ENCODE data around the gene CDH4. TPM values are rescaled to one million over a fixed set of nuclear protein-coding genes. Genes with fewer than 3 reads are reported as not detected.

The CDH4 gene
- total RNA-seq, 2 donors from 2014 or later, result 0.29 to 0.45 TPM

DNA sequence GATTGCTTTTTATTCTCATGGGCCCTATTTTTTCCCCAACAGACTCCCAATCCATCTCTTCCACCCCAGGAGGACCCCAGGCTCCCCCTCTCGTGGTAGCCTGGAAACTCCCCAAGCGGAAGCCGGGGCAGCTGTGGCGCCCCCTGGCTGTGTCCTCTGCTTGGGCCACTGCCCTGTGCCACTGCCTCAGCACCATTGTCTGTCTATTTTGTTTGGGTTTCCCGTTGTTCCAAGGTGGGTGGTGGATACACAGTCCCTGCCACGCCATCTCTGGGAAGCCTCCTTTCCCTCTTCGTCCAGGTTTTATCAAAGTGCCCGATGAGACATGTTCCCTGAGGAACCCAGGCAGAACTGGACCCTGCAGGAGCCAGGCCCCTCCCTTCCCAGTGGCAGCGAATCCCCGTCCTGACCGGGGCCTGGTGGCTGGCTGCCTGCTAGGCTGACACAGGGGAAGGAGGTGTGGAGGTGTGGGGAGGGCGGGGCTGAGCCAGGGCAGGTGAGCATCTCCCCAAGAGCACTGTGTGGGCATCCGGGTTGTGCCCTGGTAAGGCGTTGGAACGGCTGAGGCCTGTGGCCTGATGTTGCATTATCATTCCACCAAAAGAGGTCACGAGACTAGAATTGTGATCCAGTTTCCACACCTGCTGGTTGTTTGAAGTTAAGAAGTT lies 228.2 kb downstream of the CDH4 start:
- H3K4me1 Mint-ChIP-seq, result no peaks in the 10 kb centered on the region
- no peaks in the 10 kb centered on the region for H3K36me3 Mint-ChIP-seq (ENCODE audit: low read depth)
- H3K27me3 Mint-ChIP-seq, result peaks cover 11% of the 10 kb centered on the region
- H3K4me3 Mint-ChIP-seq, result no peak overlapping the region
- ATAC-seq (replicated peaks), result no peak
- peaks cover 4% of the 10 kb centered on the region for H3K9me3 Mint-ChIP-seq
- H3K27ac Mint-ChIP-seq, result no peak overlapping the region

- no peak overlapping the region for H3K27ac Mint-ChIP-seq
- H3K27me3 Mint-ChIP-seq, result peaks cover 4% of the 10 kb centered on the region
- H3K9me3 Mint-ChIP-seq, result peaks cover 4% of the 10 kb centered on the region
- no peak for ATAC-seq (replicated peaks)
- H3K4me1 Mint-ChIP-seq, result no peaks in the 10 kb centered on the region
- no peaks in the 10 kb centered on the region for H3K36me3 Mint-ChIP-seq (ENCODE audit: low read depth)
- no peak overlapping the region for H3K4me3 Mint-ChIP-seq
Measured at GRCh38 chr20:61482056-61482887, 230.2 kb downstream of the CDH4 start.

DNA sequence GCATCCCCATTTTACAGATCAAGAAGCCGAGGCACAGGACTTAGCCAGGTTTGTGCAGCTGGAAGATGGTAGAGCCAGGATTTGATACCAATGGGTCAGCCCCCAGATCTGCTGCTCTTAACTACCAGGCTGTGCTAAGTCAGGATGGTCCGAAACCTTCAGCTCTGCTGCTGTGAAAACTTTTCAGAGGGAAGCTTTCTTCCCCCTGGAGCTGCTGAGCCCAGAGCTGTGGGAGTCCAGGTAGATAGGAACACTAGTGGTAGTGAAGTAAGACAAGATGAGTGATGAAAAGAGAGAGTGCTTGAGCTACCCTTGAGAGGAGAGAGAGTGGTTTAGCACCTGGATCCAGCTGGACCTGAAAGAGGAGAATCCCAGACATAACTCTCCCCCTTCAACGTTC lies 230.8 kb downstream of the CDH4 start:
- no peak overlapping the region for H3K27ac Mint-ChIP-seq

DNA sequence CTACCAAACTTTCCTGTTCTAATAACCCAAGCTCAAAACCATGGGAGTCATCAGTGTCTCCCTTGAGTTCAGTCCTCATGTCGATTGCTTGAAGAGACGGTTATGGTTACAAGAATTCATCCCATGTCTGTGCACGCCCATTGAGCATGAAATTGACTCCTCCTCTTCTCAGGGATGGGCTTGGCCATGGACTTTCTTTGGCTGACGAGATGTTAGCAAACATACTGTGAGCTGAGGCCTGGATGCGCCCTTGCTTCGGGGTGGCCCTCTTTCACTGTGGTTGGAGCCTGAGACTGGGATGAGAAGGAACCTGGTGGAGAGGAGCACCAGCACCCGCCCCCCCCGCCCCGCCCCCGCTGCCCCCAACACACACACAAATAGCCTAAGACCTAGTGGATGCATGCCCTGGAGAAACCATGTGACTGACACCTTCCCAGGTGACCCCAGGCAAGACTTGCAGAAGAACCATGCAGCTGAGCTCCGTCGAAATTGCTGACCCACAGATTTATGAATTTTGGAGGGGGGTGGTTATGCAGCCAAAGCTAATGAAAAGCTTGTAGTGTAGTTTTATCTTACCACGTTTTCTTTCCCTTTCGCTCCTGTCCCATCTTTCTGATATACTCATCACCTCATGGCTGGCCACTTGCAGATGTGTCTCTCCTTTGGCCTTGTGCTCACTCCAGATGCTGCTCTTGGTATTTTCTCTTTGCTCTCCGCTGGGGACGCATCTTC lies 231.4 kb downstream of the CDH4 start:
- no peaks in the 10 kb centered on the region for H3K36me3 Mint-ChIP-seq (ENCODE audit: low read depth)
- no peak overlapping the region for H3K27ac Mint-ChIP-seq
- ATAC-seq (replicated peaks), result no peak
- H3K27me3 Mint-ChIP-seq, result no peaks in the 10 kb centered on the region
- H3K4me1 Mint-ChIP-seq, result no peaks in the 10 kb centered on the region
- peaks cover 4% of the 10 kb centered on the region for H3K9me3 Mint-ChIP-seq
- no peak overlapping the region for H3K4me3 Mint-ChIP-seq

More for the DNA sequence above, 230.8 kb downstream of the CDH4 start:
- no peak overlapping the region for H3K4me3 Mint-ChIP-seq
- peaks cover under 1% of the 10 kb centered on the region for H3K27me3 Mint-ChIP-seq
- no peaks in the 10 kb centered on the region for H3K4me1 Mint-ChIP-seq
- ATAC-seq (replicated peaks), result no peak
- peaks cover 4% of the 10 kb centered on the region for H3K9me3 Mint-ChIP-seq
- H3K36me3 Mint-ChIP-seq (ENCODE audit: low read depth), result no peaks in the 10 kb centered on the region

DNA sequence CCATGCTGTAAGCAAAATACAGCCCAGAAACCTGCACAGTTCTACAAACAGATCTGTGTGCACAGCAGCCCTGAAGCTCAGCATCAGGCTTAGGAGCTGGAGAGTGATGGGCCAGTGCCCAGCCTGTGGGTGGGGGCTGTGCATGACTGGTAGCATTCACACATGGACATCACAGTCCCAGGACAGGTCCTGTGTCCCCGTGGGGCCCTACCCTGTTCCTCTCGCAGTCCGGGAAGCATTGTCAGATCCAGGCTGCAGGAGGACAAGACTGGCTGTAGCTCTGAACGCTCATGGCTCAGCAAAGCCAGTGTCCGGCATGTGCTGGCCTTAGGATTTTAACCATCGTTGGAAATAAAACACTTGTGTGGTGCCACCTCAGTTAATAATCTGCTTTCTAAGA lies 234.1 kb downstream of the CDH4 start:
- Mint-ChIP-seq H3K27ac (no peak overlapping the region), H3K36me3 (ENCODE audit: low read depth) (no peaks in the 10 kb centered on the region), H3K4me1 (no peaks in the 10 kb centered on the region), H3K27me3 (no peaks in the 10 kb centered on the region), H3K9me3 (no peaks in the 10 kb centered on the region), H3K4me3 (no peak overlapping the region)
- no peak for ATAC-seq (replicated peaks)

DNA sequence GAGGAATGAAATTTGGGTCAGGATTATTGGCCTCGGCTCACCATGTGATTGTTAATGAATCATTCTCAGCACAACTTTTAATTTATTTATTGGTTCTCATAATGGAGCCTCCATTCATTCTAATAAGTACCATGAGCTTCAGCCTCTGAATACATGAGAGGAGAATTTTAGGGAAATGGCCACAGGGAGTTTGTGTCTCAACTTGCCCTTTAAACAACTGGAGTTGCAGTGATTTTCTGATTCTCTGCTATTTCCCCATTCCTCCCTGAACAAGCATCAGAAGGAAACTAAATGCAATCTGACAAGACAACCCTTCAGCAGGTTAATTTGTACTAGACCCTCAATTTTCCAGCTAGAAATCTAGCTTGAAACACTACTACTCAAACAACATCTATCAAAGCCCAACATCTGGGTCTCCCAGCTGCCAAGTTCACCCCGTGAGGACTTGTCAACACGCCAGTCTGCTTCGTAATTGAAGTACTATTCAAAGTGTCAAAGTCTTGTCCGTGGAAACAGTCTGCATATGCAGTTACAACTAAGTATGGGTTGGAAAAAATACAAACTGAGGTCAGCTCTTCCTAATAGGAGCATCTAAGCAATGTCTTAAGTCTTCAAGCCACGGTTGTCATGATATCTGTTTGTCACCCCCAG lies 235.4 kb downstream of the CDH4 start:
- Mint-ChIP-seq H3K36me3 (ENCODE audit: low read depth) (no peaks in the 10 kb centered on the region), H3K4me1 (no peaks in the 10 kb centered on the region), H3K27ac (no peak overlapping the region), H3K9me3 (no peaks in the 10 kb centered on the region), H3K27me3 (no peaks in the 10 kb centered on the region), H3K4me3 (no peak overlapping the region)
- ATAC-seq (replicated peaks), result no peak

- Mint-ChIP-seq H3K9me3 (no peaks in the 10 kb centered on the region), H3K4me3 (no peak overlapping the region), H3K4me1 (no peaks in the 10 kb centered on the region), H3K27ac (no peak overlapping the region), H3K36me3 (ENCODE audit: low read depth) (no peaks in the 10 kb centered on the region), H3K27me3 (no peaks in the 10 kb centered on the region)
- ATAC-seq (replicated peaks), result no peak
Measured at GRCh38 chr20:61487997-61488371, 235.9 kb downstream of the CDH4 start.

- no peak overlapping the region for H3K4me3 Mint-ChIP-seq
- ATAC-seq (replicated peaks), result no peak
- no peaks in the 10 kb centered on the region for H3K36me3 Mint-ChIP-seq (ENCODE audit: low read depth)
- H3K27ac Mint-ChIP-seq, result no peak overlapping the region
- no peaks in the 10 kb centered on the region for H3K27me3 Mint-ChIP-seq
- H3K4me1 Mint-ChIP-seq, result no peaks in the 10 kb centered on the region
- no peaks in the 10 kb centered on the region for H3K9me3 Mint-ChIP-seq
Measured at GRCh38 chr20:61490721-61491120, 238.7 kb downstream of the CDH4 start.

- no peaks in the 10 kb centered on the region for H3K9me3 Mint-ChIP-seq
- peaks cover 5% of the 10 kb centered on the region for H3K27me3 Mint-ChIP-seq
- no peak overlapping the region for H3K4me3 Mint-ChIP-seq
- no peaks in the 10 kb centered on the region for H3K36me3 Mint-ChIP-seq (ENCODE audit: low read depth)
- H3K27ac Mint-ChIP-seq, result no peak overlapping the region
- no peaks in the 10 kb centered on the region for H3K4me1 Mint-ChIP-seq
- no peak for ATAC-seq (replicated peaks)
Measured at GRCh38 chr20:61492065-61492464, 240.0 kb downstream of the CDH4 start.

GRCh38 chr20:61493798-61494305 lies 241.8 kb downstream of the CDH4 start:
- H3K36me3 Mint-ChIP-seq (ENCODE audit: low read depth), result no peaks in the 10 kb centered on the region
- no peak overlapping the region for H3K27ac Mint-ChIP-seq
- no peaks in the 10 kb centered on the region for H3K4me1 Mint-ChIP-seq
- H3K4me3 Mint-ChIP-seq, result no peak overlapping the region
- no peak for ATAC-seq (replicated peaks)
- H3K9me3 Mint-ChIP-seq, result no peaks in the 10 kb centered on the region
- H3K27me3 Mint-ChIP-seq, result peaks cover 5% of the 10 kb centered on the region

GRCh38 chr20:61494763-61495575 lies 242.9 kb downstream of the CDH4 start:
- H3K9me3 Mint-ChIP-seq, result no peaks in the 10 kb centered on the region
- no peak overlapping the region for H3K4me3 Mint-ChIP-seq
- H3K4me1 Mint-ChIP-seq, result no peaks in the 10 kb centered on the region
- no peak for ATAC-seq (replicated peaks)
- H3K27ac Mint-ChIP-seq, result no peak overlapping the region
- H3K36me3 Mint-ChIP-seq (ENCODE audit: low read depth), result no peaks in the 10 kb centered on the region
- peaks cover 5% of the 10 kb centered on the region for H3K27me3 Mint-ChIP-seq

GRCh38 chr20:61497029-61497627 lies 245.1 kb downstream of the CDH4 start:
- peaks cover 5% of the 10 kb centered on the region for H3K27me3 Mint-ChIP-seq

GRCh38 chr20:61499859-61500554 lies 247.9 kb downstream of the CDH4 start:
- no peaks in the 10 kb centered on the region for H3K4me1 Mint-ChIP-seq
- H3K9me3 Mint-ChIP-seq, result no peaks in the 10 kb centered on the region
- H3K27ac Mint-ChIP-seq, result no peak overlapping the region
- ATAC-seq (replicated peaks), result no peak
- H3K4me3 Mint-ChIP-seq, result no peak overlapping the region
- H3K36me3 Mint-ChIP-seq (ENCODE audit: low read depth), result no peaks in the 10 kb centered on the region
- peaks cover 5% of the 10 kb centered on the region for H3K27me3 Mint-ChIP-seq

More at GRCh38 chr20:61497029-61497627, 245.1 kb downstream of the CDH4 start:
- no peak overlapping the region for H3K4me3 Mint-ChIP-seq
- H3K27ac Mint-ChIP-seq, result no peak overlapping the region
- peak; percentile 26 for ATAC-seq (replicated peaks)
- no peaks in the 10 kb centered on the region for H3K4me1 Mint-ChIP-seq
- no peaks in the 10 kb centered on the region for H3K9me3 Mint-ChIP-seq
- H3K36me3 Mint-ChIP-seq (ENCODE audit: low read depth), result no peaks in the 10 kb centered on the region
